HG03175 (cell line): ENCODE measurements around the gene CLDN9.
"Not testable (repeated sequence)": the region's sequence is repeated elsewhere in the genome, so short reads cannot be mapped to it uniquely, and the experiment has no call there.

Experiments used
- ATAC-seq: cut with Tn5 transposase; IDR thresholded peaks from one replicate; pipeline ENCODE4 v1.9.1; 2021; ENCODE audit warnings: mild to moderate bottlenecking, moderate library complexity; ENCODE audit not compliant: unreplicated experiment

Gene CLDN9

GRCh38 chr16:3030222-3031212, 17.8 kb downstream of the CLDN9 start:
- ATAC-seq = no peak

GRCh38 chr16:3032624-3033023, 19.9 kb downstream of the CLDN9 start:
- no peak for ATAC-seq

GRCh38 chr16:3035289-3035971, 22.7 kb downstream of the CLDN9 start:
- no peak for ATAC-seq

GRCh38 chr16:3035972-3036725, 23.4 kb downstream of the CLDN9 start:
- ATAC-seq = no peak

- no peak for ATAC-seq
Observed at GRCh38 chr16:3036726-3037315, 24.1 kb downstream of the CLDN9 start, which contains the start of gene BICDL2. Gene BICDL2 (minus strand): TSS chr16:3036944. CDS start chr16:3035496, 1,448 bp downstream.

GRCh38 chr16:3038256-3038655, 25.5 kb downstream of the CLDN9 start:
- no peak for ATAC-seq

- ATAC-seq = no peak
Observed at GRCh38 chr16:3038896-3039295, 26.2 kb downstream of the CLDN9 start.

- ATAC-seq = no peak
Observed at GRCh38 chr16:3042376-3042775, 29.7 kb downstream of the CLDN9 start.

- no peak for ATAC-seq
Observed at GRCh38 chr16:3044708-3045107, 32.0 kb downstream of the CLDN9 start.

- ATAC-seq = no peak
Observed at GRCh38 chr16:3045758-3046640, 33.3 kb downstream of the CLDN9 start, which contains the start of gene MMP25. Gene MMP25 (plus strand): TSS chr16:3046561. CDS start chr16:3046918, 357 bp downstream.

GRCh38 chr16:3046641-3047386, 34.1 kb downstream of the CLDN9 start:
- ATAC-seq = no peak

- ATAC-seq = no peak
Observed at GRCh38 chr16:3047387-3047720, 34.6 kb downstream of the CLDN9 start.

GRCh38 chr16:3049921-3050481, 37.3 kb downstream of the CLDN9 start:
- no peak for ATAC-seq

GRCh38 chr16:3050487-3050886, 37.8 kb downstream of the CLDN9 start:
- no peak for ATAC-seq

- ATAC-seq = no peak
Observed at GRCh38 chr16:3051009-3051408, 38.3 kb downstream of the CLDN9 start.

GRCh38 chr16:3051494-3051893, 38.8 kb downstream of the CLDN9 start:
- ATAC-seq = no peak

GRCh38 chr16:3052571-3053329, 40.0 kb downstream of the CLDN9 start:
- ATAC-seq = not testable (repeated sequence)

GRCh38 chr16:3053330-3053710, 40.6 kb downstream of the CLDN9 start:
- ATAC-seq = not testable (repeated sequence)
